ENCODE results near the gene C1orf122.

The C1orf122 gene

GRCh38 chr1:37795340-37796125 is 12.1 kb upstream of the C1orf122 start (continued):
- no peak for TF ChIP-seq ZC3H10 (CRISPR knock-in tag; IDR thresholded peaks at IDR 0.05)
- TF ChIP-seq, protein P1, sequence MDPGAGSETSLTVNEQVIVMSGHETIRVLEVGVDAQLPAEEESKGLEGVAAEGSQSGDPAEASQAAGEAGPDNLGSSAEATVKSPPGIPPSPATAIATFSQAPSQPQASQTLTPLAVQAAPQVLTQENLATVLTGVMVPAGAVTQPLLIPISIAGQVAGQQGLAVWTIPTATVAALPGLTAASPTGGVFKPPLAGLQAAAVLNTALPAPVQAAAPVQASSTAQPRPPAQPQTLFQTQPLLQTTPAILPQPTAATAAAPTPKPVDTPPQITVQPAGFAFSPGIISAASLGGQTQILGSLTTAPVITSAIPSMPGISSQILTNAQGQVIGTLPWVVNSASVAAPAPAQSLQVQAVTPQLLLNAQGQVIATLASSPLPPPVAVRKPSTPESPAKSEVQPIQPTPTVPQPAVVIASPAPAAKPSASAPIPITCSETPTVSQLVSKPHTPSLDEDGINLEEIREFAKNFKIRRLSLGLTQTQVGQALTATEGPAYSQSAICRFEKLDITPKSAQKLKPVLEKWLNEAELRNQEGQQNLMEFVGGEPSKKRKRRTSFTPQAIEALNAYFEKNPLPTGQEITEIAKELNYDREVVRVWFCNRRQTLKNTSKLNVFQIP (CRISPR knock-in tag; IDR thresholded peaks at IDR 0.05; ENCODE audit: borderline replicate concordance, low read depth): no peak

DNA sequence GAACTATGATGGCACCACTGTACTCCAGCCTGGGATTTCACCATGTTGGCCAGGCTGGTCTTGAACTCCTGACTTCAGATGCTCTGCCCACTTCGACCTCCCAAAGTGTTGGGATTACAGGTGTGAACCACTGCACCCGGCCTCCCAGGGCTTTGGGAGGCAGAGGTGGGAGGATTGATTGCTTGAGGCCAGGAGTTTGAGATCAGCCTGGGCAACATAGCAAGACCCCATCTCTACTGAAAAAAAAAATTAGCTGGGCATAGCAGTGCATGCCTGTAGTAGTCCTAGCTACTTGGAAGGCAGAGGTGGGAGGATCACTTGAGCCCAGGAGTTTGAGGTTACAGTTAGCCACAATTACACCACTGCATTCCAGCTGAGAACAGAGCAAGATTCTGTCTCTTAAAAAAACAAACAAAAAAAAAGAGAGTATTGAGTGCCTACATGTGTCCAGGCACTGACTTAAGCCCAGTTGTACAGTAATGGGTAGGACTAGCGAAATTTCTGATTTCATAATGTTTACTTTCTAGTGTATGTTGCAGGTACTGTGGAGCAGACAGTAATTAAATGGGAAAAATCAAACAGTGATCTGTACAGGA is 9.7 kb upstream of the C1orf122 start:
- no peak for ATAC-seq
- TF ChIP-seq GLIS3 (CRISPR knock-in tag; IDR thresholded peaks at IDR 0.05): no peak
- TF ChIP-seq TSHZ2 (CRISPR knock-in tag; IDR thresholded peaks at IDR 0.05): no peak
- no peak for TF ChIP-seq OSR1 (CRISPR knock-in tag; IDR thresholded peaks at IDR 0.05)
- TF ChIP-seq ZNF8 (CRISPR knock-in tag; IDR thresholded peaks at IDR 0.05): no peak

DNA sequence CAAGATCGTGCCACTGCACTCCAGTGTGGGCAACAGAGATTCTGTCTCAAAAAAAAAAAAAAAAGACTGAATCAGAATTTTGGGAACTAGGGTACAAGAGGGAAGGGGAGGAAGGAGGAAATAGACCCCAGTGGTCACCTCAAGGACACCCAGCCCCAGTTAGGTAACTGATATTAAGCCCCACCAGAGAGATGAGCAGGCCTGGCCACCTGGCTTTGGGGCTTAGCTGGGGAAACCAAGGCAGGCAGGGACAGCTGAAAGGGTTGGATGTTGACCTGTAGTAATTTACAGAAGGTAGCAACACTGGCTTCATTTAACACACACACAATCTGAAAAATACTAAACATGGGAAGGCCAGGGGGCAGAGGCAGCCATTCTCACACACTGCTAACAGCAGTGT is 5.2 kb upstream of the C1orf122 start:
- TF ChIP-seq ZNF70 (CRISPR knock-in tag; IDR thresholded peaks at IDR 0.05): no peak
- TF ChIP-seq RARB (CRISPR knock-in tag; IDR thresholded peaks at IDR 0.05): no peak
- no peak for TF ChIP-seq ARNTL (CRISPR knock-in tag; IDR thresholded peaks at IDR 0.05; ENCODE audit: borderline replicate concordance, low read depth)
- TF ChIP-seq, protein P2, sequence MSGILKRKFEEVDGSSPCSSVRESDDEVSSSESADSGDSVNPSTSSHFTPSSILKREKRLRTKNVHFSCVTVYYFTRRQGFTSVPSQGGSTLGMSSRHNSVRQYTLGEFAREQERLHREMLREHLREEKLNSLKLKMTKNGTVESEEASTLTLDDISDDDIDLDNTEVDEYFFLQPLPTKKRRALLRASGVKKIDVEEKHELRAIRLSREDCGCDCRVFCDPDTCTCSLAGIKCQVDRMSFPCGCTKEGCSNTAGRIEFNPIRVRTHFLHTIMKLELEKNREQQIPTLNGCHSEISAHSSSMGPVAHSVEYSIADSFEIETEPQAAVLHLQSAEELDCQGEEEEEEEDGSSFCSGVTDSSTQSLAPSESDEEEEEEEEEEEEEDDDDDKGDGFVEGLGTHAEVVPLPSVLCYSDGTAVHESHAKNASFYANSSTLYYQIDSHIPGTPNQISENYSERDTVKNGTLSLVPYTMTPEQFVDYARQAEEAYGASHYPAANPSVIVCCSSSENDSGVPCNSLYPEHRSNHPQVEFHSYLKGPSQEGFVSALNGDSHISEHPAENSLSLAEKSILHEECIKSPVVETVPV (CRISPR knock-in tag; IDR thresholded peaks at IDR 0.05): no peak
- TF ChIP-seq TSHZ2 (CRISPR knock-in tag; IDR thresholded peaks at IDR 0.05): no peak
- no peak for TF ChIP-seq PPARA (CRISPR knock-in tag; IDR thresholded peaks at IDR 0.05; ENCODE audit: borderline replicate concordance)
- TF ChIP-seq, protein P3, sequence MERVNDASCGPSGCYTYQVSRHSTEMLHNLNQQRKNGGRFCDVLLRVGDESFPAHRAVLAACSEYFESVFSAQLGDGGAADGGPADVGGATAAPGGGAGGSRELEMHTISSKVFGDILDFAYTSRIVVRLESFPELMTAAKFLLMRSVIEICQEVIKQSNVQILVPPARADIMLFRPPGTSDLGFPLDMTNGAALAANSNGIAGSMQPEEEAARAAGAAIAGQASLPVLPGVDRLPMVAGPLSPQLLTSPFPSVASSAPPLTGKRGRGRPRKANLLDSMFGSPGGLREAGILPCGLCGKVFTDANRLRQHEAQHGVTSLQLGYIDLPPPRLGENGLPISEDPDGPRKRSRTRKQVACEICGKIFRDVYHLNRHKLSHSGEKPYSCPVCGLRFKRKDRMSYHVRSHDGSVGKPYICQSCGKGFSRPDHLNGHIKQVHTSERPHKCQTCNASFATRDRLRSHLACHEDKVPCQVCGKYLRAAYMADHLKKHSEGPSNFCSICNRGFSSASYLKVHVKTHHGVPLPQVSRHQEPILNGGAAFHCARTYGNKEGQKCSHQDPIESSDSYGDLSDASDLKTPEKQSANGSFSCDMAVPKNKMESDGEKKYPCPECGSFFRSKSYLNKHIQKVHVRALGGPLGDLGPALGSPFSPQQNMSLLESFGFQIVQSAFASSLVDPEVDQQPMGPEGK (CRISPR knock-in tag; IDR thresholded peaks at IDR 0.05; ENCODE audit: borderline replicate concordance): no peak
- no peak for TF ChIP-seq ZNF8 (CRISPR knock-in tag; IDR thresholded peaks at IDR 0.05)
- TF ChIP-seq ESRRG (CRISPR knock-in tag; IDR thresholded peaks at IDR 0.05): no peak
- TF ChIP-seq ZFP30 (CRISPR knock-in tag; IDR thresholded peaks at IDR 0.05): no peak
- no peak for TF ChIP-seq ZFP3 (CRISPR knock-in tag; IDR thresholded peaks at IDR 0.05)
- TF ChIP-seq TOX (CRISPR knock-in tag; IDR thresholded peaks at IDR 0.05; ENCODE audit: borderline replicate concordance): no peak
- no peak for TF ChIP-seq CREB5 (CRISPR knock-in tag; IDR thresholded peaks at IDR 0.05; ENCODE audit: low read depth)
- TF ChIP-seq ZC3H10 (CRISPR knock-in tag; IDR thresholded peaks at IDR 0.05): no peak
- no peak for TF ChIP-seq SNAI2 (CRISPR knock-in tag; IDR thresholded peaks at IDR 0.05)

More for the DNA sequence above, 5.2 kb upstream of the C1orf122 start:
- ATAC-seq: no peak
